ENCODE results near the gene ZNF138. TPM values are rescaled to one million over a fixed set of nuclear protein-coding genes. Genes with fewer than 3 reads are reported as not detected.

ZNF138 gene
- polyA plus RNA-seq, 1 donor from 2014 or later, result 50.4 TPM

DNA sequence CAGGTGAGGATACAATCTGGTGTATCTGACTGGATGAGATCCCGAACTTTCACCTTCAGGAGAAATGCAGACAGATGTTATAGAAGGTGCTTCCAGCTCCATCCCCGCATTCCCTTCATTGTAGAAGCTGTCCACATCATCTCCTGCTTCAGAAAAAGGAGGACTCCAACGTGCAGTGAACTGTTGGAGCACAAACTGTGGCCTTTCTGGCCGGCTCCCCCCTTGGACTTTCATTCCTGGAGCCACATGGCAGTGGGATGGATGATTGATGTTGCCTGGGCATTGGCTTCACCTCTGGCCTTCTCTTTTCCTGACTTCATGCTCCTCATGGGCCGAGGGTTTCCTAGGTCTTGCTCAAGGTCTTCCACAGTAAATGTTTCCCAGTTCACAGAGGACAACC lies 79.3 kb downstream of the ZNF138 start:
- Histone ChIP-seq H3K9ac (ENCODE audit: low read length) (no peak overlapping the region), H3K9me3 (ENCODE audit: low read length) (peaks cover 20% of the 10 kb centered on the region), H3K4me2 (ENCODE audit: low read length) (no peak overlapping the region), H3K79me2 (replicated peaks; ENCODE audit: insufficient read depth, low read length) (no peaks in the 10 kb centered on the region), H3F3A (ENCODE audit: insufficient read depth, low read length, poor library complexity, severe bottlenecking) (no peaks in the 10 kb centered on the region), H3K27ac (ENCODE audit: low read length) (no peak overlapping the region), H4K20me1 (ENCODE audit: insufficient read depth) (no peaks in the 10 kb centered on the region), H3K27me3 (ENCODE audit: insufficient read depth, low read depth, low read length) (no peaks in the 10 kb centered on the region), H3K9me2 (ENCODE audit: insufficient read depth, low read length) (no peaks in the 10 kb centered on the region), H3K4me3 (ENCODE audit: low read length) (no peak overlapping the region), H2AFZ (ENCODE audit: low read depth, low read length) (no peak overlapping the region), H3K36me3 (ENCODE audit: insufficient read depth, low read length) (no peaks in the 10 kb centered on the region)
- TF ChIP-seq, protein P1, sequence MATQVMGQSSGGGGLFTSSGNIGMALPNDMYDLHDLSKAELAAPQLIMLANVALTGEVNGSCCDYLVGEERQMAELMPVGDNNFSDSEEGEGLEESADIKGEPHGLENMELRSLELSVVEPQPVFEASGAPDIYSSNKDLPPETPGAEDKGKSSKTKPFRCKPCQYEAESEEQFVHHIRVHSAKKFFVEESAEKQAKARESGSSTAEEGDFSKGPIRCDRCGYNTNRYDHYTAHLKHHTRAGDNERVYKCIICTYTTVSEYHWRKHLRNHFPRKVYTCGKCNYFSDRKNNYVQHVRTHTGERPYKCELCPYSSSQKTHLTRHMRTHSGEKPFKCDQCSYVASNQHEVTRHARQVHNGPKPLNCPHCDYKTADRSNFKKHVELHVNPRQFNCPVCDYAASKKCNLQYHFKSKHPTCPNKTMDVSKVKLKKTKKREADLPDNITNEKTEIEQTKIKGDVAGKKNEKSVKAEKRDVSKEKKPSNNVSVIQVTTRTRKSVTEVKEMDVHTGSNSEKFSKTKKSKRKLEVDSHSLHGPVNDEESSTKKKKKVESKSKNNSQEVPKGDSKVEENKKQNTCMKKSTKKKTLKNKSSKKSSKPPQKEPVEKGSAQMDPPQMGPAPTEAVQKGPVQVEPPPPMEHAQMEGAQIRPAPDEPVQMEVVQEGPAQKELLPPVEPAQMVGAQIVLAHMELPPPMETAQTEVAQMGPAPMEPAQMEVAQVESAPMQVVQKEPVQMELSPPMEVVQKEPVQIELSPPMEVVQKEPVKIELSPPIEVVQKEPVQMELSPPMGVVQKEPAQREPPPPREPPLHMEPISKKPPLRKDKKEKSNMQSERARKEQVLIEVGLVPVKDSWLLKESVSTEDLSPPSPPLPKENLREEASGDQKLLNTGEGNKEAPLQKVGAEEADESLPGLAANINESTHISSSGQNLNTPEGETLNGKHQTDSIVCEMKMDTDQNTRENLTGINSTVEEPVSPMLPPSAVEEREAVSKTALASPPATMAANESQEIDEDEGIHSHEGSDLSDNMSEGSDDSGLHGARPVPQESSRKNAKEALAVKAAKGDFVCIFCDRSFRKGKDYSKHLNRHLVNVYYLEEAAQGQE (IDR thresholded peaks at IDR 0.05; ENCODE audit: borderline replicate concordance), result no peak
- TF ChIP-seq, protein P2, sequence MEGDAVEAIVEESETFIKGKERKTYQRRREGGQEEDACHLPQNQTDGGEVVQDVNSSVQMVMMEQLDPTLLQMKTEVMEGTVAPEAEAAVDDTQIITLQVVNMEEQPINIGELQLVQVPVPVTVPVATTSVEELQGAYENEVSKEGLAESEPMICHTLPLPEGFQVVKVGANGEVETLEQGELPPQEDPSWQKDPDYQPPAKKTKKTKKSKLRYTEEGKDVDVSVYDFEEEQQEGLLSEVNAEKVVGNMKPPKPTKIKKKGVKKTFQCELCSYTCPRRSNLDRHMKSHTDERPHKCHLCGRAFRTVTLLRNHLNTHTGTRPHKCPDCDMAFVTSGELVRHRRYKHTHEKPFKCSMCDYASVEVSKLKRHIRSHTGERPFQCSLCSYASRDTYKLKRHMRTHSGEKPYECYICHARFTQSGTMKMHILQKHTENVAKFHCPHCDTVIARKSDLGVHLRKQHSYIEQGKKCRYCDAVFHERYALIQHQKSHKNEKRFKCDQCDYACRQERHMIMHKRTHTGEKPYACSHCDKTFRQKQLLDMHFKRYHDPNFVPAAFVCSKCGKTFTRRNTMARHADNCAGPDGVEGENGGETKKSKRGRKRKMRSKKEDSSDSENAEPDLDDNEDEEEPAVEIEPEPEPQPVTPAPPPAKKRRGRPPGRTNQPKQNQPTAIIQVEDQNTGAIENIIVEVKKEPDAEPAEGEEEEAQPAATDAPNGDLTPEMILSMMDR (IDR thresholded peaks at IDR 0.05; ENCODE audit: poor library complexity, severe bottlenecking), result no peak
- TF ChIP-seq EZH2 (IDR thresholded peaks at IDR 0.05; ENCODE audit: borderline replicate concordance, insufficient read depth, low read length, poor library complexity, severe bottlenecking), result no peak

DNA sequence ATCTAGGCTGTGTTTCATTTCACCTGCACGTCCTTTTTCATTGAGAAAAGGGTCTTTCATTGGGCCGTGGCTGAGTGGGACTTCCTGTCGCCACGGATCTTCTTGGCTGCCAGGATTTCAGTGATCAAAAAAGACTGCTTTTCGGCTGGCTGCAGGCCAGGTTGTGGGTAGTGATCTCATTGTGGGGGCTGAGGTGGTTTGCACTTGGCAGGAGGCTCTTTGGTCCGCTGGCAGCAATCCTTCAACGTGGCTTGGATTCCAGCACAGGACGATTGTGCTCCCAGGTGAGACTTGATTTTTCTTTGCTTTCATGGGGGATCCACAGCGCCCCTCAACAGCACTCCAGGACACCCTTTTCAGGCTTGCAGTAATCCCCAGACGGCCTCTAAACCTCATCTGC lies 79.9 kb downstream of the ZNF138 start:
- H3K4me3 ChIP-seq (ENCODE audit: low read length), result no peak overlapping the region
- no peaks in the 10 kb centered on the region for H3F3A ChIP-seq (ENCODE audit: insufficient read depth, low read length, poor library complexity, severe bottlenecking)
- no peak overlapping the region for H3K4me2 ChIP-seq (ENCODE audit: low read length)
- H3K27ac ChIP-seq (ENCODE audit: low read length), result no peak overlapping the region
- H4K20me1 ChIP-seq (ENCODE audit: insufficient read depth), result no peaks in the 10 kb centered on the region
- peaks cover 20% of the 10 kb centered on the region for H3K9me3 ChIP-seq (ENCODE audit: low read length)
- TF ChIP-seq EZH2 (IDR thresholded peaks at IDR 0.05; ENCODE audit: borderline replicate concordance, insufficient read depth, low read length, poor library complexity, severe bottlenecking) (no peak), EP300 (conservative IDR thresholded peaks at IDR 0.05; ENCODE audit: poor library complexity, severe bottlenecking) (no peak), TAF1 (IDR thresholded peaks at IDR 0.05; ENCODE audit: low read depth) (no peak), MXI1 (conservative IDR thresholded peaks at IDR 0.05; ENCODE audit: poor library complexity, severe bottlenecking) (no peak), POLR2AphosphoS5 (IDR thresholded peaks at IDR 0.05) (no peak), RAD21 (conservative IDR thresholded peaks at IDR 0.05) (no peak), SMC3 (conservative IDR thresholded peaks at IDR 0.05; ENCODE audit: poor library complexity) (no peak)
- TF ChIP-seq, protein P1 (IDR thresholded peaks at IDR 0.05; ENCODE audit: borderline replicate concordance), result no peak
- TF ChIP-seq, protein P2 (IDR thresholded peaks at IDR 0.05; ENCODE audit: poor library complexity, severe bottlenecking), result no peak
- H3K27me3 ChIP-seq (ENCODE audit: insufficient read depth, low read depth, low read length), result no peaks in the 10 kb centered on the region
- H3K36me3 ChIP-seq (ENCODE audit: insufficient read depth, low read length), result no peaks in the 10 kb centered on the region
- no peak overlapping the region for H3K9ac ChIP-seq (ENCODE audit: low read length)
- no peaks in the 10 kb centered on the region for H3K9me2 ChIP-seq (ENCODE audit: insufficient read depth, low read length)
- H2AFZ ChIP-seq (ENCODE audit: low read depth, low read length), result no peak overlapping the region
- H3K79me2 ChIP-seq (replicated peaks; ENCODE audit: insufficient read depth, low read length), result no peaks in the 10 kb centered on the region

Data from neural cell (in vitro differentiated cells).